IMR-90 (cell line): Measurements from ENCODE around the gene CYFIP1. TPM values are rescaled to one million over a fixed set of nuclear protein-coding genes. Genes with fewer than 3 reads are reported as not detected.

Source experiments
- polyA plus RNA-seq, 3 experiments: library from polyadenylated mRNA; depleted of rRNA; stranded (reverse); fragments of >200 nt; gene quantifications; 2 replicates each; pipeline ENCODE4 v1.2.3, GENCODE V29; 2012; ENCODE audit warnings: low replicate concordance in 1 of 3
- total RNA-seq: library from RNA; depleted of rRNA; stranded (reverse); fragments of >200 nt; gene quantifications from 2 replicates; pipeline ENCODE4 v1.2.3, GENCODE V29; 2012; rRNA removed

CYFIP1 gene
- total and polyA plus RNA-seq, 2 of the 4 experiments (the other 2 are of a cell fraction): 58.4 to 163 TPM

Other genes starting within 250 kb of the CYFIP1 start
- gene NIPA1, start 193.7 kb downstream of the CYFIP1 start, total RNA-seq: 10.6 and 13.6 TPM in 2 replicates
- 6.5 and 6.8 TPM in 2 replicates for gene NIPA1, start 193.7 kb downstream of the CYFIP1 start, polyA plus RNA-seq (2012; rRNA removed)
- 38.0 and 78.6 TPM in 2 replicates for gene NIPA2, start 141.7 kb downstream of the CYFIP1 start, total RNA-seq
- gene NIPA2, start 141.7 kb downstream of the CYFIP1 start, polyA plus RNA-seq (2012; rRNA removed): 25.6 and 33.0 TPM in 2 replicates
- 19.4 and 20.0 TPM in 2 replicates for gene TUBGCP5, start 59.2 kb upstream of the CYFIP1 start, total RNA-seq
- 11.2 and 13.0 TPM in 2 replicates for gene TUBGCP5, start 59.2 kb upstream of the CYFIP1 start, polyA plus RNA-seq (2012; rRNA removed)
- not detected in 2 replicates for gene GOLGA6L1, start 156.5 kb upstream of the CYFIP1 start, total RNA-seq
- gene GOLGA6L1, start 156.5 kb upstream of the CYFIP1 start, polyA plus RNA-seq (2012; rRNA removed): not detected in 2 replicates